Measurements from ENCODE around the gene GATAD2B.

DNA sequence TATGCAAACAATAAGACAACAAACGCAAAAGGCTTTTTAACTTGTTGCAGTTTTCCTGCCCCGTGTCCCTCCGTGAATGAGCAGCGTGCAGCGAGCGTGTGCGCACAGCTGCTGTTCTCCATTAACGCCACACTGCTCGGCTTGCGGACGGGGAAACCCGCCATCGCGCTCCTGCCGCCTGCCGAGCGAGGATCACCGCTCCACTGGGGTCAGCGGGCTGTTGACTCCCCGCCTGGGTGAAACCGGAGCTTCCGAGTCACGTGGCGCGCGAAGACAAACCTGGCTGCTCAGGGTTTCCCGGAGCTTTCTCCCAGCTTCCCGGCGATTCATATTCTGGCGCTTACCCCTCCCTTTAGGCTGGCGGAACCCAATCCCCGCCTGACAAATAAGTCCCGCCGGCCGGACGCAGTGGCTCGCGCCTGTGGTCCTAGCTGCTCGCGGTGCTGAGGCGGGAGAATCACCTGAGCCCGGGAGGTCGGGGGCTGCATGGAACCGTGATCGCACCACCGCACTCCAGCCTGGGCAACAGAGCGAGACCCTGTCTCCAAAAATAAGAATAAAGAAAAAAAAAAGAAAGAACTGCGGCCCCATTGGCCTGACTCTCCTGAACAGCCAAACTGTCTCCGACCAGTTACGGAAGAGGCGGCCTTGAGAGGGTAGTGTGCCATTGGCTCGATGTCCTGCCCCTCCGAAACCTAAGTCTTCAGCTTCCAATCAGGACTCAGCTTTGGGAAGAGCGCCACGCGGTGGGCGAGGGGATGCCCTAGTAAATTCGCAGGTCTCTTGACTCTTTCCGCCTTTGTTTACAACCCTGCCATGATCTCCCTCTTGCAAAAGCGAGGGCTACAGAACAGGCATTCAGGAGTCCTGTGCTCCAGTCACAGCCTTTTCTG, 44.6 kb upstream of the GATAD2B start, which contains the start of gene CREB3L4:
- TF ChIP-seq, protein P1, sequence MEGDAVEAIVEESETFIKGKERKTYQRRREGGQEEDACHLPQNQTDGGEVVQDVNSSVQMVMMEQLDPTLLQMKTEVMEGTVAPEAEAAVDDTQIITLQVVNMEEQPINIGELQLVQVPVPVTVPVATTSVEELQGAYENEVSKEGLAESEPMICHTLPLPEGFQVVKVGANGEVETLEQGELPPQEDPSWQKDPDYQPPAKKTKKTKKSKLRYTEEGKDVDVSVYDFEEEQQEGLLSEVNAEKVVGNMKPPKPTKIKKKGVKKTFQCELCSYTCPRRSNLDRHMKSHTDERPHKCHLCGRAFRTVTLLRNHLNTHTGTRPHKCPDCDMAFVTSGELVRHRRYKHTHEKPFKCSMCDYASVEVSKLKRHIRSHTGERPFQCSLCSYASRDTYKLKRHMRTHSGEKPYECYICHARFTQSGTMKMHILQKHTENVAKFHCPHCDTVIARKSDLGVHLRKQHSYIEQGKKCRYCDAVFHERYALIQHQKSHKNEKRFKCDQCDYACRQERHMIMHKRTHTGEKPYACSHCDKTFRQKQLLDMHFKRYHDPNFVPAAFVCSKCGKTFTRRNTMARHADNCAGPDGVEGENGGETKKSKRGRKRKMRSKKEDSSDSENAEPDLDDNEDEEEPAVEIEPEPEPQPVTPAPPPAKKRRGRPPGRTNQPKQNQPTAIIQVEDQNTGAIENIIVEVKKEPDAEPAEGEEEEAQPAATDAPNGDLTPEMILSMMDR (IDR thresholded peaks at IDR 0.05 in 8 of 11, conservative IDR thresholded peaks at IDR 0.05 in 3 of 11): peak in 9 of 11 experiments; percentile 12 to 58 (median 45)
- TF ChIP-seq POLR2AphosphoS5 (IDR thresholded peaks at IDR 0.05): peak; percentile 91 to 97 (median 95)
